Measurements from ENCODE around the gene INSIG2.

Gene INSIG2

DNA sequence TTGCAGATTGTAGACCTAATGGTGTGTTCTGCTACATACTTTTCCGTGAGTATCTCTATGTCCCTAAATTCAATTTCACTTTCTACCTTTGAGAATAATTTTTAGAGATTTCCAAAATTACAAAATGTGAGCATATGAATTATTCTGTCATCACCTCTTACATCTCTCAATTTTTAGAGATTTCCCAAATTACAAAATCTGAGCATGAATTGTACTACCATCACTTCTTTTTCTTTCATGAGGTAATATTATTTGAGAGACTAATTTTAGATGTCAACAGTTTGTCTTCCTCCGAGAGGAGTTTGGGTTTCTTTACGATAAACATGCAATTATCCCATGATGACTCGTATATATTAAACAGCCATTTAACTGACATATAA lies 32.1 kb downstream of the INSIG2 start:
- no peak overlapping the region for H3K4me3 ChIP-seq (ENCODE audit: low read depth, low read length)
- no peak for TF ChIP-seq CTCF (IDR thresholded peaks at IDR 0.05; ENCODE audit: borderline replicate concordance, insufficient read depth, low read depth, low read length)

- no peak overlapping the region for H3K4me3 ChIP-seq (ENCODE audit: low read depth, low read length)
- no peak for TF ChIP-seq CTCF (IDR thresholded peaks at IDR 0.05; ENCODE audit: borderline replicate concordance, insufficient read depth, low read depth, low read length)
Measured at GRCh38 chr2:118121101-118121500, 32.8 kb downstream of the INSIG2 start.

GRCh38 chr2:118121986-118122524 lies 33.8 kb downstream of the INSIG2 start:
- no peak overlapping the region for H3K4me3 ChIP-seq (ENCODE audit: low read depth, low read length)
- TF ChIP-seq CTCF (IDR thresholded peaks at IDR 0.05; ENCODE audit: borderline replicate concordance, insufficient read depth, low read depth, low read length), result no peak

GRCh38 chr2:118122594-118123281 lies 34.5 kb downstream of the INSIG2 start:
- no peak for TF ChIP-seq CTCF (IDR thresholded peaks at IDR 0.05; ENCODE audit: borderline replicate concordance, insufficient read depth, low read depth, low read length)
- no peak overlapping the region for H3K4me3 ChIP-seq (ENCODE audit: low read depth, low read length)

DNA sequence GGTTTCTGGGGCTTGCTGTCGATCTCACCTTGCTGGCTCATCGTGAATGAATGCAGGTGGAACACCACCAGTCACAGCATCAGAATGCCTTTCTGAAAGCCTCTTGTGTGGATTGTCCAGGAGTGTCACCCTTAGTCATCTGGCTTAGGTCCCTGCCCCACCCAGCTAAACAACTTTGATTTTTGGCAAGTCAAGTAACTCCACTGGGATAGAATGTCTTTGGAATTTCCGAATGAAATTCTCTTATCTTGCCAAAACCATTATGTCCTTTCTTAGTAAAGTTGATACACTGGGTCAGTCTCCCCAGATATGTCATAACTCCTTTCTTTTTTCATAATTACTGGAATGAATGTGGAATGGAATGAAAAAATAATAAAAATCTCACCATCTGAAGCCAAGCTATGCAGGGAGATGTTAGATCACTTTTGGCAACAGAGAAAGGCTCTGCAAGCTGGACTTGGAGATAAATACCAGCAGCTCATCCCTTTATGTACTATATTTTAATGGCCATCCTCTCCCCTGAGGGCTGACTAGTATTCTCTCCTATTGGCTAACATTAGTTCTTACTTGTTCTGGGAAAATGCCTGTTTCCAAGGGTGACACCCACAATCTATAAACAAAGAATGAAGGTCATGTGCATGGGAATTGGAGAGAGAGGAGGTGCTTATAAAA lies 35.4 kb downstream of the INSIG2 start:
- TF ChIP-seq CTCF (IDR thresholded peaks at IDR 0.05; ENCODE audit: borderline replicate concordance, insufficient read depth, low read depth, low read length), result no peak
- no peak overlapping the region for H3K4me3 ChIP-seq (ENCODE audit: low read depth, low read length)

- H3K4me3 ChIP-seq (ENCODE audit: low read depth, low read length), result no peak overlapping the region
Measured at GRCh38 chr2:118124288-118124891, 36.1 kb downstream of the INSIG2 start.

More at GRCh38 chr2:118124288-118124891, 36.1 kb downstream of the INSIG2 start:
- no peak for TF ChIP-seq CTCF (IDR thresholded peaks at IDR 0.05; ENCODE audit: borderline replicate concordance, insufficient read depth, low read depth, low read length)
